Measurements from ENCODE around the gene MATCAP1.

MATCAP1 gene

GRCh38 chr16:67163164-67163998 lies 20.4 kb downstream of the MATCAP1 start:
- H3K36me3 ChIP-seq (ENCODE audit: control insufficient read depth, insufficient read depth, low read length) = peaks cover 4% of the 10 kb centered on the region
- peaks cover 34% of the 10 kb centered on the region for H3K4me1 ChIP-seq (ENCODE audit: control insufficient read depth, insufficient read depth, low read length)
- no peak overlapping the region for H3K4me3 ChIP-seq (ENCODE audit: low read length)
- peaks cover 18% of the 10 kb centered on the region for H3K27me3 ChIP-seq (ENCODE audit: control insufficient read depth, insufficient read depth, low read length)
- H3K9ac ChIP-seq (ENCODE audit: low read length) = no peak overlapping the region
- H3K9me3 ChIP-seq (ENCODE audit: control insufficient read depth, low read length) = no peaks in the 10 kb centered on the region

GRCh38 chr16:67162506-67163163 lies 21.1 kb downstream of the MATCAP1 start:
- peaks cover 18% of the 10 kb centered on the region for H3K27me3 ChIP-seq (ENCODE audit: control insufficient read depth, insufficient read depth, low read length)
- H3K4me3 ChIP-seq (ENCODE audit: low read length) = no peak overlapping the region
- H3K4me1 ChIP-seq (ENCODE audit: control insufficient read depth, insufficient read depth, low read length) = peaks cover 39% of the 10 kb centered on the region
- peaks cover 4% of the 10 kb centered on the region for H3K36me3 ChIP-seq (ENCODE audit: control insufficient read depth, insufficient read depth, low read length)
- H3K9ac ChIP-seq (ENCODE audit: low read length) = no peak overlapping the region
- H3K9me3 ChIP-seq (ENCODE audit: control insufficient read depth, low read length) = no peaks in the 10 kb centered on the region

GRCh38 chr16:67161595-67162058 lies 22.1 kb downstream of the MATCAP1 start:
- Histone ChIP-seq H3K27me3 (ENCODE audit: control insufficient read depth, insufficient read depth, low read length) (peaks cover 18% of the 10 kb centered on the region), H3K4me3 (ENCODE audit: low read length) (no peak overlapping the region), H3K4me1 (ENCODE audit: control insufficient read depth, insufficient read depth, low read length) (peaks cover 49% of the 10 kb centered on the region)

GRCh38 chr16:67158637-67159600 lies 24.8 kb downstream of the MATCAP1 start:
- Histone ChIP-seq H3K9ac (ENCODE audit: low read length) (peak overlapping the region; percentile 99), H3K4me1 (ENCODE audit: control insufficient read depth, insufficient read depth, low read length) (peaks cover 47% of the 10 kb centered on the region), H3K36me3 (ENCODE audit: control insufficient read depth, insufficient read depth, low read length) (no peaks in the 10 kb centered on the region), H3K9me3 (ENCODE audit: control insufficient read depth, low read length) (no peaks in the 10 kb centered on the region), H3K4me3 (ENCODE audit: low read length) (peak overlapping the region; percentile 86), H3K27me3 (ENCODE audit: control insufficient read depth, insufficient read depth, low read length) (peaks cover 7% of the 10 kb centered on the region)

More at GRCh38 chr16:67161595-67162058, 22.1 kb downstream of the MATCAP1 start:
- Histone ChIP-seq H3K36me3 (ENCODE audit: control insufficient read depth, insufficient read depth, low read length) (peaks cover under 1% of the 10 kb centered on the region), H3K9ac (ENCODE audit: low read length) (no peak overlapping the region), H3K9me3 (ENCODE audit: control insufficient read depth, low read length) (no peaks in the 10 kb centered on the region)

- Histone ChIP-seq H3K4me3 (ENCODE audit: low read length) (peak overlapping the region; percentile 86), H3K9ac (ENCODE audit: low read length) (peak overlapping the region; percentile 99), H3K27me3 (ENCODE audit: control insufficient read depth, insufficient read depth, low read length) (no peaks in the 10 kb centered on the region), H3K4me1 (ENCODE audit: control insufficient read depth, insufficient read depth, low read length) (peaks cover 44% of the 10 kb centered on the region), H3K36me3 (ENCODE audit: control insufficient read depth, insufficient read depth, low read length) (no peaks in the 10 kb centered on the region), H3K9me3 (ENCODE audit: control insufficient read depth, low read length) (no peaks in the 10 kb centered on the region)
Observed at GRCh38 chr16:67157892-67158635, 25.7 kb downstream of the MATCAP1 start.

GRCh38 chr16:67157106-67157748 lies 26.5 kb downstream of the MATCAP1 start:
- H3K4me3 ChIP-seq (ENCODE audit: low read length) = no peak overlapping the region
- no peak overlapping the region for H3K9ac ChIP-seq (ENCODE audit: low read length)
- no peaks in the 10 kb centered on the region for H3K27me3 ChIP-seq (ENCODE audit: control insufficient read depth, insufficient read depth, low read length)
- no peaks in the 10 kb centered on the region for H3K9me3 ChIP-seq (ENCODE audit: control insufficient read depth, low read length)
- peaks cover 44% of the 10 kb centered on the region for H3K4me1 ChIP-seq (ENCODE audit: control insufficient read depth, insufficient read depth, low read length)
- H3K36me3 ChIP-seq (ENCODE audit: control insufficient read depth, insufficient read depth, low read length) = no peaks in the 10 kb centered on the region

- no peaks in the 10 kb centered on the region for H3K36me3 ChIP-seq (ENCODE audit: control insufficient read depth, insufficient read depth, low read length)
- H3K9me3 ChIP-seq (ENCODE audit: control insufficient read depth, low read length) = no peaks in the 10 kb centered on the region
- no peaks in the 10 kb centered on the region for H3K27me3 ChIP-seq (ENCODE audit: control insufficient read depth, insufficient read depth, low read length)
- H3K4me1 ChIP-seq (ENCODE audit: control insufficient read depth, insufficient read depth, low read length) = peaks cover 43% of the 10 kb centered on the region
- H3K9ac ChIP-seq (ENCODE audit: low read length) = no peak overlapping the region
- H3K4me3 ChIP-seq (ENCODE audit: low read length) = no peak overlapping the region
Observed at GRCh38 chr16:67156143-67156844, 27.5 kb downstream of the MATCAP1 start.

GRCh38 chr16:67155295-67156142 lies 28.2 kb downstream of the MATCAP1 start:
- Histone ChIP-seq H3K4me1 (ENCODE audit: control insufficient read depth, insufficient read depth, low read length) (peaks cover 45% of the 10 kb centered on the region), H3K27me3 (ENCODE audit: control insufficient read depth, insufficient read depth, low read length) (no peaks in the 10 kb centered on the region), H3K36me3 (ENCODE audit: control insufficient read depth, insufficient read depth, low read length) (no peaks in the 10 kb centered on the region), H3K9ac (ENCODE audit: low read length) (peak overlapping the region; percentile 33), H3K9me3 (ENCODE audit: control insufficient read depth, low read length) (no peaks in the 10 kb centered on the region), H3K4me3 (ENCODE audit: low read length) (no peak overlapping the region)

GRCh38 chr16:67154578-67155294 lies 29.0 kb downstream of the MATCAP1 start:
- Histone ChIP-seq H3K27me3 (ENCODE audit: control insufficient read depth, insufficient read depth, low read length) (no peaks in the 10 kb centered on the region), H3K4me1 (ENCODE audit: control insufficient read depth, insufficient read depth, low read length) (peaks cover 45% of the 10 kb centered on the region), H3K36me3 (ENCODE audit: control insufficient read depth, insufficient read depth, low read length) (no peaks in the 10 kb centered on the region), H3K9ac (ENCODE audit: low read length) (no peak overlapping the region), H3K4me3 (ENCODE audit: low read length) (no peak overlapping the region), H3K9me3 (ENCODE audit: control insufficient read depth, low read length) (no peaks in the 10 kb centered on the region)

Measured in mucosa of stomach (tissue), 1 donor.